HG02885 (cell line): ENCODE results near the gene OR2A25.
"Not testable (repeated sequence)": the region's sequence is repeated elsewhere in the genome, so short reads cannot be mapped to it uniquely, and the experiment has no call there.

Source experiments
- ATAC-seq: cut with Tn5 transposase; IDR thresholded peaks from one replicate; pipeline ENCODE4 v1.9.1; 2021; ENCODE audit warnings: mild to moderate bottlenecking; ENCODE audit not compliant: unreplicated experiment, poor library complexity

The OR2A25 gene, protein sequence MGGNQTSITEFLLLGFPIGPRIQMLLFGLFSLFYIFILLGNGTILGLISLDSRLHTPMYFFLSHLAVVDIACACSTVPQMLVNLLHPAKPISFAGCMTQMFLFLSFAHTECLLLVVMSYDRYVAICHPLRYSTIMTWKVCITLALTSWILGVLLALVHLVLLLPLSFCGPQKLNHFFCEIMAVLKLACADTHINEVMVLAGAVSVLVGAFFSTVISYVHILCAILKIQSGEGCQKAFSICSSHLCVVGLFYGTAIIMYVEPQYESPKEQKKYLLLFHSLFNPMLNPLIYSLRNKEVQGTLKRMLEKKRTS

DNA sequence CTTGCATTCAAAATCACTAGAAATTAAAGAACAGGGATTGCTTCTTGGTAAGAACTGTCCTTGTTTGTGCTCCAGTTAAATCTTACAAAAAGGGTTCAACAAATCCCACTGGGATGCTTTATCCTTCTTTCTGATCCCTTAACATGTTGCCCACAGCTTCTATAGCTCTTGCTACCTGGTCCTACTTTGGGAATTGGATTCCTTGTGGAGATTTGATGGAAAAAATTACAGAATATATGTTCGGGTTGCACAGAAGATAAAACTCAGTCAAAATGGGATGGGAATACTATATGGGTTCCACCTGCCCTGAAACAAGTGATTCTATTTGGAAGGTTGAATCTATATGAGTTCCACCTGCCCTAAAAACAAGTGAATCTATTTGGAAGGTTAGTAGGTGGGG is at the start of gene OR2A25:
Gene OR2A25, plus strand, starts transcription at position 301 of the 400 bp plus-strand sequence. CDS start 4,409 bp downstream, outside the sequence.
- ATAC-seq, result no peak

DNA sequence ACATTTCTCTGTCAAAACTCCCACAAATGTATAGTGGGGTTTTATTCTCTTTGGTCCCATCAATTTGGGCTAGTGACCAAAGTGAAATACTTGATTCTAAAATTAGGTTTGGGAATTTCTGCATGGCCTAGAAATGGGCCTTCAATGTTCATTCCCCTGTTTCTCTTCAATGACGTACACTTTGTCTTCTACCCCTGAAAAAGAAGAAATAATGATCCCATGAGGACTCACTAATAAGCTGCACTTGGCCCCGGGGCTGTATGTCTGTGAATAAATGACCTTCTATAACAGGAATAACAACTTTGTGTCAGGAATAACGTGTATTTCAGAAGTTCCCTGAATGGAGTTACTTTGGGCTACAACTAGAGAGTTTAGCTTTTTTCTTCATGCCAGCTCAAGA is 49.3 kb upstream of the OR2A25 start:
- no peak for ATAC-seq

DNA sequence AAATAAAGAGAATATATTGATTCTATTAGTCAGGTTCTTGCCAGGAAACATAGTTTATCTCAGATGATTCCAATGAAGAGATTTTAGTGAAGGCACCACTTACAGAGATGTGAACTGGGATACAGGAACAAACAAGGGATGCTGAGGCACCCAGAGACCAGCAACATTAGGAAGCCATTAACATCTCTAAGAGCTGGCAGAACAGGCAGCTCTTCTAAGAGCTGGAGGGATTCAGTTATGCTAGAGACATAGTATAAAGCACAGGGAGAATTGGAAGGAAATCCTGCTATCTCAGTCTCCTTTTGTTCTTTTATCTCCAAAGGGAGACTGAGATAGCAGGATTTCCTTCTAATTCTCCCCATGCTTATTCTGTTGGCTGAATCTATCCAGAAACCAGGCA is 47.4 kb upstream of the OR2A25 start:
- no peak for ATAC-seq

DNA sequence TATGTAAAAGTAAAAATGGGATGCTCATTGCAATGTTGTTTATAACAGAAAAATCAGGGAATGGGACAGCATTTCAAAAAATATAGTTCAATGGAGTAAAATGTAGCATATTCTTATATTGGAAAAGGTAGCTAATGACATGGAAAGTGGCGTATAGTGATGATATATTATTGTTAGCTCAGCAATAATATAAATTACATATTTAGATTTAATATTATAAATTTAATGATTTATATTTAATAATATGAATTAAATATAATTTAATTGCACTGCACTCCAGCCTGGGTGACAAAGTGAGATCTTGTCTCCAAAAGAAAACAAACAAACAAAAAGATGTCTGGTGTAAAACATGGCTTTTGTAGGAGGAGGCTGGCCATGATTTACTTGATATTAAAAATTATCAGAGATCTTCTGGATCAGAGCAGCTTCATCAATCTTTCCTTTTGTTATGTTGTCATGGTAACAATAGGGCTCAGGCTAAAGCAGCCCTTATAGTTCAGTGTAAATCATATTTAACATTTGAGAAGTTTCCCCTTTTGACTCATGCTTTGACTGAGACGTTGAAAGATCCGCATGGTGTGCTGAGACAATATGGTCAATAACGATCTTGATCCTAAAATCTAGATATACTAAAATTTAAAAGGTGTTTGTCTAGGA is 46.3 kb upstream of the OR2A25 start:
- ATAC-seq, result no peak

DNA sequence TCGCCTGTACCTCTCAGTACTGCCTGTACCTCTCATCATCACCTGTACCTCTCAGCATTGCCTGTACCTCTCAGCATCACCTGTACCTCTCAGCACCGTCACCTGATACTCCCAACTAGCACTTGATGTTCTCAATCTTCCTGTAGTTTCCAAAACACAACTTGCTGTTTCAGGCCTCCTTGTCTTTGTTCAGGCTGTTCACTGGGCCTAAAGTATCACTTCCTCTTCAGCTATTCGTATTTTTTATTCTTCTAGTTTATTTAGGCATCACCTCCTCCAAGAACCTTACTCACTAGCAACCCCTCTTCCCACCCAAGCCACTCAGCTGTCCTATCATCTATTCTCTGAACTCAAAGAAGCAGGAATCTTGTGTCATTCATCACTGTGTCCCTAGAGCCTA is 45.4 kb upstream of the OR2A25 start:
- no peak for ATAC-seq

DNA sequence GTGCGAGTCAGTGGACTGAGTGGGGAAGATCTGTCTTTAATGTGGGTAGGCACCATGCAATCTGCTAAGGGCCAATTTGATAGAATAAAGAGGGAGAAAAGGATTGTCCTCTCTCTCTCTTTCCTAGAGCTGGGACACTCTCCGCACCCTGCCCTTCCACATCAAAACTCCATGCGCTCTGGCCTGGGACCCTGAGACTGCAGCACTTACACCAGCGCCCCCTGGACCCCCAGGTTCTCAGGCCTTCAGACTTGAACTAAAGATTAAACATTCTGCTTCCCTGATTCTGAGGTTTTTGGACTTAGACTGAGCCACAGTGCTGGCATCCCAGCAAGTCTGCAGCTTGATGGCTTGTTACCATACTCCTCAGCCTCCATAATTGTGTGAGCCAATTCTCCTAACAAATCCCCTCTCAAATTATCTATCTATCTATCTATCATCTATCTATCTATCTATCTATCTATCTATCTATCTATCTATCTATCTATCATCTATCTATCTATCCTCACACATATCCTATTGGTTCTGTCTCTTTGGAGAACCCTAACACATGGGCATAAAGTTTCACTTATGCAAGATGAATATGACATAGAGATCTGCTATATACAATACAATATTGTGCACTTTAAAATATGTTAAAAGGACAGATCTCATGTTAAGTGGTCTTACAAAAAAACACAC is 43.3 kb upstream of the OR2A25 start:
- ATAC-seq, result no peak

DNA sequence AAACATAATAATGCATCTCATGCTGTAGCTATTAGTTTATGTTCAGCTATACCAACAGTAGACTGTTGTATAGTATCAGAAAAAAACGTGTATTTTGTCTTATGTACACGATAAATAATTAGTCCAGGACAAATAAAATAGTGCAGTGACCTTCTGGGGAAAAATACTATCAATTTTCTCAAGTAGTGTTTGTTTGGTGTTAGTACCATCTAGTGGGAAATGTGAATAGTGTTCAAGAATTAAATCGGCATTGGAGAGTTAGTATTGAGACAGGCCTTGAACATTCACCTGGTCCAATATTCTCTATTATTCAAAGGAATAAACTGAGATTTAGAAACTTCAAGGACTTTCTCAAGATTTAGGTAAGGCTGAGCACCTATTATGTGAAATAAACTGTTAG is 42.5 kb upstream of the OR2A25 start:
- ATAC-seq, result no peak

DNA sequence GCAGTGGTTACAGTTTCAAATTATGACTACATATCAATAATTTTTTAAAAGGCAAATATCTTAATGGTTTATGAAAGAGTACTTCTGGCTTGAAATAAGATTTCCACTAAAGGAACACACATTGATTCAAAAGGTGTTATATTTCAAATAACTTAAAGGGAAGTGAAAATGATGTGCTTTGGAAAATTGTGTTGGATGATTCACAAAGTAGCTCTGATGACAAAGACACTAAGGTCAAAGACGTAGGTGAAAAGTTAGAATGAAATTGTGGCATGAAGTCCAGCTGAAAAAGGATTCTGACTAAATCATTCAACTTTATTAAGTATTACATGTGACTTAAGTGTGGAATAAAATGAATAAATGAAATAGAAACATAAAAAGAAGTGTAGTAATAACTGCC is 41.6 kb upstream of the OR2A25 start:
- peak; percentile 61 for ATAC-seq

DNA sequence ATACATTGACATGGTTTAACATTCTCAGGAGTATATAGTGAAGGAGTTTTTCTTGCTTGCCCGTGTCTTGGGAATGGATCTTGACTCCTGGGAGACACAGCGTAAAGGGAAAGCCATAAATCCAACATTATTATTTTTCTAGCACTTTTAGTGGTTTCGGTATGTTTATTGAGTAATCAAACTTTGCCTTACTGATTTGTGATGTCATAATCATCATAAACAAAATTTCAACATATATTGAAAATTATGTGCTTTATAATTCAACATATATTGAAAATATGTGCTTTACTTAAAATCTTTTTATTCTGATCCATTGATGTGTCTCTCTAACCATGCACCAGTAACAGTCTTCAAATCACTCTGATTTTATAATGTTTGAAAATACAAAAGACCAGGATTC is 41.1 kb upstream of the OR2A25 start:
- ATAC-seq, result no peak

DNA sequence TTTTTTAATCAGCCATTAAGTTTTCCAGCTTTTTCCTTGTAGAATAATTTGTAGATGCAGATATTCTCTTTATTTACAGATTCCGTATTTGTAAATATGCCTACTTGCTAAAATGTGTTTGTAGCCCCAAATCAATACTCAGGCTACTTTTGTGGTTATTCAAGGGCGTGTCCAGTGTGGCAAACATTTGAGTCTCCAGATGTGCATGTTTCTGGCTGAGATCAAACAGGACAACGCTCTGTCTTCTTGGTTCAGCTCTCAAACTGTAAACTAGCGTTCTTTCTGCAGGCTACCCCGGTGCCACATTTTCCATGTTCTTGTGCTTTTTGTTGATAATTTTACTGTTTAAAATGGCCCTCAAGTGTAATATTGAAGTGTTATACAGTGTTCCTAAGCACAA is 37.1 kb upstream of the OR2A25 start:
- ATAC-seq, result no peak

DNA sequence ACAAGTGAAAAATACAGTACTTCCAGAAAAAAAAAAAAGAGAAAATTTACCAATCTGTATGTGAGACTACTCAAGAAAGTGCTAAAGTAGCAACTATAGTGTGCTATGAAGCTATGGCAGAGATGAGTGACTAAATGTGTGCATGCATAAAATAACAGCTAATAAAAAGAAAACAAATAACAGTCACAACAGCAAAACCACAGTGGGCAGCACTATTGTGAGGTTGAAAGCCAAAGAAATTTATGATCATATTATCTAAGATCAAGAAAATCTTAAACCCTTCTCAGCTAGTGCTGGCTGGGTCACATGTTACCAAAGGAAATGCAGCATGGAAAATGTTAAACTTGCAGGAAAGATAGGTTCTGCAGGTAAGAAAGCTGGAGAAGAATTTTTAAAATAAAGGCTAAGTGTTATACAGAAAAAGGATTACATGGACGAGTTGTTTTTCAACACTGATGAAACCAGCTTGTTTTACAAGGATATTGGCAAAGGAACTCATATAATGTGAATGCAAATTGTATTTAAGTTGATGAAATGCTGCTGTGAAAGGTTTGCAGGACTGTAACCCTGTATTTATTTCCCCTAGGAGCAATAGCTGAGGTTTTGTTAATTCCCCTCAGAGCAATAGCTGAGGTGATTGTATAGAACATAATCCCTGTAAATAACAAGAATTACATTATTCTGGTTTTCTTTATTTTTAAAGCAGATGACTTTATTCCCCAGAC is 36.5 kb upstream of the OR2A25 start:
- no peak for ATAC-seq

DNA sequence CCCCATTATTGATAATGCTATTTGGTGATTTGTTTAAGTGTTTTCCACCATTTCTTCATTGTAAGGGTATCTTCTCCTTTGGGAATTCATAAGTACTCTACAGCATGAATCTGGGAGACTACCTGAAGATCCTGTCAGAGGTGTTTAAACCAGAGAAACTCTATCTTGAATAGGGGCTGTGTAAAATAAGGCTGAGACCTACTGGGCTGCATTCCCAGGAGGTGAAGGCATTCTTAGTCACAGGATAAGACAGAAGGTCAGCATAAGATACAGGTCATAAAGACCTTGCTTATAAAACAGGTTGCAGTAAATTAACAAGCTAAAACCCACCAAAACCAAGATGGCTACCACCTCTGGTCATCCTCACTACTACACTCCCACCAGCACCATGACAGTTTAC is 34.2 kb upstream of the OR2A25 start:
- ATAC-seq, result no peak

DNA sequence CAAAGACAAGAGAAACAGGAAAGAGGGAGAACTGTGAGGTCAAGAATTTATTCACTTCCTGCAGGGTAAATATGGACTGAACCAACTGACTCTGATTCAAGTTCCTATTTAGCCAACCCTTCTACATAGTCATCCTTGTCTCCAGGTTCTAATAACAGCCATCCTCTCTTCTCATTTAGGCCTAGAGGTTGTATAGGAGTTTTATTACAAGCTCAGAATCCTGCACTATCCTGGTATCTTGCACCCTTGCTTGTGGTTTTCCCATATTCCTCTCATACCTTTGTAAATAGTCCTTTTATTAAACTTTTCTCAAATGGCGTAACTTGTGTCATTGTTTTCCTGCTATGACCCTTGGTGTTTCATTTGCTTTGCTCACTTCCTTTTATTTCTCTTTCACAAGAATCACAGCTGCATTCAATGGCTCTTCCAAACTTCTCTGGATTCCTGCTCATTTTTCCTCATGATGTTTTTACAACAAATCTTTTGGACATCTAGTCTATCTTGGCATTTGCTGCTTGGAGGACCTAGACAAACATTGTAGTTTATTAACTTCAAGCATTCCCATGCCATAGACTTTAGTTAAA is 33.2 kb upstream of the OR2A25 start:
- no peak for ATAC-seq

DNA sequence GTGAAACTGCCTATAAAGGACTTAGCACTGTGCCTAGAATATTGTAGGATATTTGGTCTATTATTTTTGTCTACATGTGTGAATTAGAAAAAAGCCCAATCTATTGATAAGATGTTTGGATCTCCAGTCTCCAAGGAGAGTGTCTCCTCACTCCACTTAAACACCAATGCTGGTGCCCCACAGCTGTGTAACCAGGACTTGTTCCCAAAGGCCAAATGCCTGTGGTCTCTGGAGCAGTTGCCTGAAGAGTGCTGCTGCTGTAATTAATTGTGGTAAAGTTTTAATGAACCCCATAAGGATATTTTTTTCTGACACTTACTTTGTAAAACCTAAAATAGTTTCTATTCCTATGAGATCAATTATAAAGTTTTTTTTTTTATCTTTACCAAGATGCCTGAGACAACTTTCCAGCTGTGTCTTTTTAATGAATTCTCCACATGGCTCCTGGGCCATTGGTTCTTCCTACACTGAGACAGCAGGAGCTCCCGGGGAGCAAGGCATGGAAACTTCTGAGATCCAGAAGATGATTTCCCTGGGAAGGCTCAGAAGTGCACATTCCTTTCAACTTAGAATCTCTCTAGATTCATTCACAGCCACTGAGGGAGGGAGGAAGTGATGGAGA is 32.1 kb upstream of the OR2A25 start:
- ATAC-seq, result no peak

DNA sequence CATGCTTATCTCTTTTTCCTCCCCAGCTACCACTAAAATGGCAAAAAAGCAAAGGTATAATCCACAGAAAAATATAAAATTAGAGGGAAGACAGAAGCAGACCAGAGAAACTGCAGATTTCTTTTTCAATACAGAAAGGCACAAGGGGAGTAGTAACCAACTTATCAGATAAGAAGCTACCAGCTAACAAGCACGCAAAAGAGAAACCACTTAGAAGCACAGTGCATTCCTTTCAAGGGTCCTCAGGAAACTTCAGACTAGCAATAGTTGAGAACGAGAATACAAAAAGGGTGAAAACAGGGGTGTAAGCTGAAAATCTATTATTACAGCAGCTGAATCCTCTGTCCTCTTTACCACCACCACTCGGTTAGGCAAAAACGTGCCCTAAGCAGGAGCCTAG is 30.7 kb upstream of the OR2A25 start:
- no peak for ATAC-seq

DNA sequence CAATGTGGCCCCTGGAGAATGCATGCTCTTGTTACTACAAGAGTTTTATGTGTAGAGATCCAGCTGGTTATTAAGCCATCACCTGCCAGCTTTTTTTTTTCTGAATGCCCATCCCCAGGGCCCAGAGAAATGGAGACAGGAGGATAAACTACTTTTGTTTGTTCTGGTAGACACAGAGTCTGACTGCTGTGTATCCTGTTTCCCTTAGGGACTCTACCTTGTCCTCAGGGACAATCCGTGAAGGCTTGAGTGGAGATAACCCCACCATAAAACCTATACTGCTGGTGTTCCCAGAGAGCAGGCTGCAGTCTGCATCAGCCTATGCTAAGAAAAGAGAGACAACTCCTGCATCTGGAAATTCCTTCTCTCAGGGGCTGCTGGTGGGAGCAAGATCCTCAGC is 21.0 kb upstream of the OR2A25 start, which contains the start of gene OR2A5:
Gene OR2A5, plus strand, starts transcription at position 301 of the 400 bp plus-strand sequence. CDS start 1,454 bp downstream, outside the sequence.
- ATAC-seq, result no peak

DNA sequence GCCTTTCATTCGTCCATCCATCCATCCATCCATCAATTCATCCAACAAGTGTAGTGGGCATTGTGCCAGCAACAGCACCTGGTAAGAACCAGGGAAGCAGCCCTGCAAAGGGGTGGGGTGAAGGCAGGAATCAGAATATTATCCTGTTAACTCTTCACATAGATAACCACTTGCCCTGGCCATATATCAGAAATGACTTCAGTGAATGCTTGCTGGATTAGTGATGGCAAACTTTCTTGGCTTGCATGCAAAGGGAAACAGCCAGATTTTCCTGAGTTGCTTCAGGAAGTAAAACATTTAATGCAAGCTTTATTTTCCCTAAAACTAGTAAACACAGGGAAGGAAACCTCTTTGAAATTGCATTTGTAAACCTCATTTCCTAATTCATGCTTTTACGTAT is 20.1 kb upstream of the OR2A25 start:
- ATAC-seq, result no peak

DNA sequence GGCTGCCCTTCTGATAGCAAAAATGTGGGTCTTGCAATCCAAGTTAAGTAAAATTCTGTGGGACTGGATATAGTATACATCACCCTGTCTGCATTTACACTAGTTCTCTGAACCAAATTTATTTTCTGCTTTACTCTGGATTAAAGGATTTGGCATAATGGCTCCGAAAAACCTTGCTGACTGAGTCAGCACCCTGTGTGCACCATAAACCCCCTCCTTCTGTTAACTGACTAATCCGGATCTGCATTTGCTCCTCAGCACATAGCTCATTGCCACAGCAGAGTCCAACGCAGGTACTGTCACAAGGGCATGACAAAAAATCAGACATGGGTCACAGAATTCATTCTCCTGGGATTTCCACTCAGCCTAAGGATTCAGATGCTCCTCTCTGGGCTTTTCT is 19.5 kb upstream of the OR2A25 start:
- ATAC-seq, result no peak

DNA sequence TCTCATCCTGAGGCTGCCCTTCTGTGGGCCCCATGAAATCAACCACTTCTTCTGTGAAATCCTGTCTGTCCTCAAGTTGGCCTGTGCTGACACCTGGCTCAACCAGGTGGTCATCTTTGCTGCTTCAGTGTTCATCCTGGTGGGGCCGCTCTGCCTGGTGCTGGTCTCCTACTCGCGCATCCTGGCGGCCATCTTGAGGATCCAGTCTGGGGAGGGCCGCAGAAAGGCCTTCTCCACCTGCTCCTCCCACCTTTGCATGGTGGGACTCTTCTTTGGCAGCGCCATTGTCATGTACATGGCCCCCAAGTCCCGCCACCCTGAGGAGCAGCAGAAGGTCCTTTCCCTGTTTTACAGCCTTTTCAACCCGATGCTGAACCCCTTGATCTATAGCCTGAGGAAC is 18.7 kb upstream of the OR2A25 start:
- ATAC-seq, result not testable (repeated sequence)

DNA sequence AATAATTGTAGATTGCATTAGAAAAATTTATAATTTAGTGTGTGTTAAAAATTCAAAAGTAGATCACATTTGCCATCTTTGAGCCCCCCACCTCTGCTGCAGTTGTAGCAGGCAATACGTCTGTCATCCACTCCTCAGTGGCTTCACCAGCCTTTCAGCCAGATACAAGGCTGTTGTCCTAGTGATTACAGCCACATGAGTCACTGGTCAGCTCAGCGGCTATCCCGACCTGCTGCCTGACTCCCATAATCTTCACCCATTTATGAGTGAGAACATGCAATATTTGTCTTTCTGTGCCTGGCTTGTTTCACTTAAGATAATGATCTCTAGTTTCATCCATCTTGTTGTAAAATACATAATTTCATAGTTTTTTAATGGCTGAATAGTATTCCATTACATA is 11.7 kb upstream of the OR2A25 start:
- ATAC-seq, result no peak
